ENCODE results near the gene RTN1.

RTN1 gene

GRCh38 chr14:59787045-59787674 is 83.4 kb downstream of the RTN1 start:
- DNase-seq: no peak

GRCh38 chr14:59785629-59786028 is 84.9 kb downstream of the RTN1 start:
- no peak for DNase-seq

GRCh38 chr14:59782760-59783159 is 87.8 kb downstream of the RTN1 start:
- no peak for DNase-seq

DNA sequence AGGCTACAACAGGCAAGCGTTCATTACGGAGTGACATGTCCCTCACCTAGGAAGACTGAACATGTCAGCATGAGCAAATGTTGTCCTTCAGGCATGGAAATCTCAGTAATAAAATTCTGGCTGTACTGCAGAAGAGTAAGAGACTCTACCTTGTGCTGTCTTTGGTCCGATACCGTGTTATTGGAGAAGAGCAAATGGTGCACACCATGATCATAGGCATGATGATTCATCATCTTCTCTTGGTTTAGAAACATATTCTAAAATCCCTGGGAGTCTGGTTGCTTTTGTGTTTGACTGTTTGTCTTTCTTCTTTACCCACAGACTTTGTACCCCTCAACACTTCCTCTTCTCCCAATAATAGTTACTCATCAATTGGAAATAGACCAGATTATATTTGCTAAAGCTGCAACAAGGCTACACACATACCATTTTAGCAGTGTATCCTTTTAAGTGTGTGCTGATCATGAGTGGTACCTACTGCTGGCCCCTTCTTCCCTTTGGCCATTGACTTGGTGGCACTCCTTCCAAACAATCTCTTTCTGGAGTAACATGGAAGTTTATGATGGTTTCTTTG is 93.5 kb downstream of the RTN1 start:
- DNase-seq: no peak

DNA sequence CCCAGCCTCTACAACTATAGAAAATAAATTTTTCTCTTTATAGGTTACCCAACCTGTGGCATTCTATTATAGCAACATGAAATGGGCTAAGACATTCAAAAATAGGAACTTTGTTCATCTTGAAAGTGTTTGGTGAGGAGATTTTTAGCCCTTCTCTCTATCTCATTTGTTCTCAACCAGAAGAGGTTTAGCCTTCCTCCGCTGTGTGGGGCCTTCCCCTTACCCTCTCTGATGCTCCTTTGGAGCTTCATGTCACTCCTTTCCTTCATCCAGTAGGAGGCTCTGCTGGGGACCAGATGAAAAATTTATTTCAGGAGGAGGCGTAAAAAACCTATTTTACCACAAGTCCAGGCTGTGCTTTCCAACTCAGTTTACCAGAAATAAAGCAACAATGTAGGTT is 94.1 kb downstream of the RTN1 start:
- DNase-seq: no peak

- DNase-seq: no peak
Observed at GRCh38 chr14:59772233-59772632, 98.3 kb downstream of the RTN1 start.

GRCh38 chr14:59771577-59771976 is 99.0 kb downstream of the RTN1 start:
- no peak for DNase-seq

DNA sequence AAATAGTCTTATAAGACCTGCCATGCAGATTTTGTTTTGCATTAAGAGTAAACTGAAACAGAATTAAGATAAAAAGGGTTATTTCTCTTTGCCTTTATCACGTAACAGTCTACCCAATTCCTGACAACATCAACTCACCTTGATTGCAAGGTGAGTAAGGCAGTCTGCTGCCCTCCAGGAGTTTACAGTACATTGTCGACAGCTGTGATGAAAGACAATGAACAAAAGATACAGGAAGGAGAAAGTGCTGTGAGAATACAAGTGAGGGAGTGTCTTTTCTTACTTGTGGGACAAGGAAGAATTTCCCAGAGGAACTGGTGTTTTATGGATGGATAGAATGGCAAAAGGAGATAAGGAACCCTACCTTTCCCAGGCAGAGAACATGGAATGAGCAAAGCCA is 101.0 kb downstream of the RTN1 start:
- no peak for DNase-seq

- no peak for DNase-seq
Observed at GRCh38 chr14:59768855-59769375, 101.7 kb downstream of the RTN1 start.

DNA sequence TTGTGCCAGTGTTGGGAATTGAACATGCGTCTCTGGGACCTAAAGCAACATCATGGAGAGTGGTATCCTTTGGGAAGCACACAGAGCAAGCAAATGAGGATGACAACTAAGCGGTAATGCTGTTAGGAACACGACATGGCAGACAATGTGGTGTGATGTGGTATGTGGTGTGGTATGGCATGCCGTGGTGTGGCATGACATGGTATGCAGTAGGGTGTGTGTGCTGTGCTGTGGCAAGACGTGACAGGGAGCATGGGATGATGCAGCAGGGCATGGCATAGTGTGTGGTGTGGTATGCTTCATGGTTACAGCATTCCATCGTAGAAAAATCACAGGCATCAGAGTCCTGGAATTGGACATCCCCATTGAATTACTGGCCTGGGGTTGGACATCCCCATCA is 108.7 kb downstream of the RTN1 start:
- no peak for DNase-seq

DNA sequence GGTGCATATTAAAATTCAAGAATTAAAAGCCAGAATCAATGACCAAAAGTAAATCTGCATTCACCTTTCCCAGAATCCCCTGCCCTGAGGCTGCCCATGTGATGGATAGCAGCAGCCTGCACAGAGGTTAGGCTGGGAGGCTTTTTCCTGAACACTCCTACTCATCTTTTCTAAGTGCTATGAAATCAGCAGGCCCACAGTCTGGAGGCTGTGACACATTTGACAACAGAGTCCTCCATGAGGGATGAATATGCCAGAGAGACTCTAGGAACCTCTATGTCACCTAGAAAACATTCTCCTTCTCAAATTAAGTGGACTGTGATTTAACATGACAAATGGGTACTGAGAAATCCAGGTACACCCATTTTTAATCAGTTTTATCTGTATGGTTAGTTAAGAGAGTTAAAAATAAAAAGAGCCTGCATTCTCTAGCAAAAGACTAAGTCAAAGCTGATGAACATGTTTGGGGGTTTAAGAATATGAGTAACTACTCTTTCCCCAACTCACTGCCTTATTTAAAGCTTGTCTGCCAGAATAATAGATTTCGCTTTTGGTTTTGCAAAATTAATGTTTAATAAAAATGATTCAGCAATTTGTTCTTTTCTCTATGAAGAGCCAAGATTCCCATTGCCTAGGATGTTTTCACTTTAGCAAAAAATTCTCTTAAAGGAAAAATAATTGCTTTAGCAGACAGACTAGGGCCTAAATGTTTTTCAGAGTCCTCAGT is 115.0 kb downstream of the RTN1 start:
- no peak for DNase-seq

GRCh38 chr14:59754256-59754655 is 116.3 kb downstream of the RTN1 start:
- no peak for DNase-seq

GRCh38 chr14:59753512-59753911 is 117.1 kb downstream of the RTN1 start:
- peak; percentile 31 for DNase-seq

DNA sequence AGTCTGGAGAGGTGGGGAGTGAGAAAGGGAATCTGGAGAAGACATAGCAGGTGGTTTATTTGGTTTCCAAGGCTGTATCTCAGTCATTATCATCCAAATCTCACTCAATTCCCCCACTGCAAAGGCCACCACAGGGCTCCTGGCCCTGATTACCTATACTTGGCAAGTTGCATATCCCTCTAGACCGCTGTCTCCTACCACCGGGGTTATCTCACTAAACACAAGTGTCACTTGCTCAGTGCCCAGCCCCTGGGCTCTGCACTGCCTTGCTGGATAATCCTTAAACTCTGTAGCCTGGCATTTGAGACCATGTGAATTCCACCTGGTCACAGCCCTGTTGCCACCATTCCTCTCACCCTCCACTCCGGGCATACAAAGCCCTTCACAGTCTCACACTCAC is 119.0 kb downstream of the RTN1 start:
- no peak for DNase-seq

GRCh38 chr14:59739794-59740193 is 130.8 kb downstream of the RTN1 start:
- DNase-seq: no peak

GRCh38 chr14:59728304-59728703 is 142.3 kb downstream of the RTN1 start:
- peak; percentile 99 for DNase-seq

DNA sequence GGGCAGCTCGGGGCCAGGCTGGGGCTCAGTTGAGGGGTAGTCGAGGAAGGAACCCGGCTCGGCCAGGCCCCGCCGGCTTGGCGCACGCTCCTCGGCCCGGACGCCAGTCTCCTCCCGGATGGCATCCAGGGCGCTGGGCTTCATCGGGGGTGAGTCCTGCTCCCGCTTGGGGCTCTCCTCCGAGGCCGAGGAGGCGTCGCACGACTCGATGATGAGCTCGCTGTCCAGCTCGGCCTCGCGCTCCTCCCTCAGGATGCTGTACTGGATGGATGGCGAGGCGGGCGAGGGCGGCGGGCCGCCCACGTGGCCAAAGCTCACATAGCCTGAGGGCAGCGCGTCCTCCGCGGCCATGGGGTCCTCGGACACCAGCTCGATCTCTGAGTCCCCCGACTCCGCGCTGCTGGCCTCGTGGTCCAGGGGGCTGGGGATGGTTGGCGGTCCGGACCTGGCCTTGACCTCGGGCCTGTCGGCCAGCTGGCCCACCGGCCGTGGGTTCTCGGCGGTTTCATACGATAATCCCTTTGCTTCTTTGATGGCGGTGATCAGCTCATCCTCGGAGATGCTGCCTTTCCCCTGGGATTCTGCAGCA is 143.4 kb downstream of the RTN1 start:
- DNase-seq: no peak

- no peak for DNase-seq
Observed at GRCh38 chr14:59711080-59711479, 159.5 kb downstream of the RTN1 start.

- peak; percentile 64 for DNase-seq
Observed at GRCh38 chr14:59707778-59708561, 162.6 kb downstream of the RTN1 start.

- no peak for DNase-seq
Observed at GRCh38 chr14:59705866-59706265, 164.7 kb downstream of the RTN1 start.

DNA sequence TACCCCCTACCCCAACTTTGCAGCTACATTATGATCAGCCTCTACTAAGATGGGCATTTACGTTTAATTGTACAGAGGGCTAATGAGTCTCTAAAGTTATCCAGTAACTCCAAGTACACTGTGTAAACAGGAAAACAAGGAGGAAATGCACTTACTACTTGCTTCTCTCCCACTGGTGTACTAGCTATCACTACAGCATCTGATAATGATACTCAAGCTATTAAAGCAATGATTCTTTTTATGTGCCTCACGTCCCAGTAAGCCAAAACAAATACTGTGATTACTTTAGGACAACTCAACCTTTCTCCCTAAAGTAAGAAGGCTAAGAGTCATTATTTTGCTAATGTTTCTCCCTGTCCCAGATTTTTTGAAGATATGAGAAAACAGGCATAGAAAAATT is 165.3 kb downstream of the RTN1 start:
- no peak for DNase-seq

GRCh38 chr14:59704054-59704645 is 166.4 kb downstream of the RTN1 start:
- no peak for DNase-seq

DNA sequence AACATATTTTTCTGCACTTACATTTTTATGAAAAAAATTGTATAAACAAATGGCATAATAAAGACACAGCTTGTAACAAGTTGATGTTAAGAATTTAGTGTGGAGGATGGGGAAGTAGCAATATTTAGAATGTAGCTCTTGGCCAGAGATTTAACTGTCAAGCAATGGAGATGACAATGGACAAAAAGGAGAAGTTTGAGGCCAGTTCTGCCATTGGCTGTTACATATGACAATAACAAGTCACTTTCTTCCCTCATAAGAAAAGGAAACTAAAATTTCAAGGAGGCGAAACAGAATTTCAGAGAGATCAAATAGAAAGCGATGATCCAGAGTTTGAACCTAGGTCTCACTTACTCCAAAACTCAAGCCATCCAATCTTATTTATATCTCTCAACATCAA is 171.1 kb downstream of the RTN1 start:
- no peak for DNase-seq

Data from NCI-H524 treated with DMSO at 0.1 percent for 48 hours (cell line).